ENCODE data around the gene SLC66A2. TPM values are rescaled to one million over a fixed set of nuclear protein-coding genes. Genes with fewer than 3 reads are reported as not detected.

Gene SLC66A2
- total RNA-seq, 1 experiment from 2014 or later, result 52.8 TPM

DNA sequence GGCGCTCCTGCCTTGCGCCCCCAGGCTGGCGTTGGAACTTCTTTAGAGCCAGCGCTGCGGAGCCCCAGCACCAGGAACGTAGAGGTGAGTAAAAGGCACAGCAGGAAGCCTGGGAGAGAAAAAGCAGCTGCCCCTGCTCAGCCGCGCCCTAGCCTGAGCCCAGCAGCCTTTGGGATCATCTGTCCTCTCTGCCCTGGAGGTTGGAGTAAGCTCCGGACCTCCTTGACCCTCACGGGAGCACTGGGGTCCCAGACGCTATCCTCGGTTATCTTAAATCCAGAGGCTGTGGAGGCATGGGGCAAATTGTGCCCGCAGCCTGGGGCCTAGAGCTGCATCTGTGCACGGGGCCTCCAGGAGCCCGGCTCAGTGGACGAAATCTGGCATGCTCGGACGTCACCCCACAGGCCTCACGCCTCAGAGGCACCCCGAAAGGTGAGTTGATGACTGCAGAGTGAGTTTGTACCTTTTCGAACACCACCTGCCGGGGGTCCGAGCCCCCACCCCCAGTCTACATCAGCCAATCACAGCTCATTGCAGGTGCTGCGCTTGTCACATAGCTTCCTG is 1.6 kb upstream of the SLC66A2 start:
- POLR2A ChIA-PET (ENCODE audit: unreplicated experiment), result no interaction called here
- BruUV-seq (replicated peaks), result no TSS peak
- H3K79me2 ChIP-seq (ENCODE audit: low read length), result peaks cover 30% of the 10 kb centered on the region
- DNase-seq (no peak), ATAC-seq (no peak)
- H3F3A ChIP-seq (ENCODE audit: low read length, unreplicated experiment), result no peaks in the 10 kb centered on the region
- peaks cover 5% of the 10 kb centered on the region; the same call in 1 of the 2 replicates for H3K36me3 ChIP-seq (ENCODE audit: low read depth, low read length)
- peaks cover 3% of the 10 kb centered on the region; the same call in 1 of the 2 replicates for H4K20me1 ChIP-seq (ENCODE audit: low read length)
- H3K27ac ChIP-seq (ENCODE audit: low read length), result no peak overlapping the region
- no peak overlapping the region for H3K9ac ChIP-seq (ENCODE audit: low read length)
- CTCF ChIA-PET, result no interaction called here
- no peak overlapping the region for H3K4me2 ChIP-seq (ENCODE audit: low read length)
- H3K9me2 ChIP-seq (replicated peaks; ENCODE audit: low read length), result no peaks in the 10 kb centered on the region
- no peak for TF ChIP-seq CTCF (conservative IDR thresholded peaks at IDR 0.05; ENCODE audit: low read depth, low read length)
- TF ChIP-seq EZH2phosphoT487 (IDR thresholded peaks at IDR 0.05; ENCODE audit: borderline replicate concordance, low read length), result no peak
- no peak for TF ChIP-seq EZH2 (IDR thresholded peaks at IDR 0.05; ENCODE audit: low read length, unreplicated experiment)
- no peaks in the 10 kb centered on the region for H3K27me3 ChIP-seq (ENCODE audit: low read length)
- no peak overlapping the region for H2AFZ ChIP-seq (ENCODE audit: low read length)
- no peak overlapping the region for H3K4me3 ChIP-seq (ENCODE audit: low read length)
- intact Hi-C loops (cut with micrococcal nuclease), result no loop called here
- H3K4me1 ChIP-seq (ENCODE audit: insufficient read depth, low read length), result peaks cover 8% of the 10 kb centered on the region
- H3K9me3 ChIP-seq (ENCODE audit: low read length), result no peaks in the 10 kb centered on the region

GRCh38 chr18:79952456-79952995 is 1.1 kb upstream of the SLC66A2 start:
- peaks cover 5% of the 10 kb centered on the region; the same call in 1 of the 2 replicates for H3K36me3 ChIP-seq (ENCODE audit: low read depth, low read length)
- POLR2A ChIA-PET (ENCODE audit: unreplicated experiment), result no interaction called here
- ATAC-seq (no peak), DNase-seq (no peak)
- H3K4me3 ChIP-seq (ENCODE audit: low read length), result peak overlapping the region; percentile 91
- no peak overlapping the region for H3K27ac ChIP-seq (ENCODE audit: low read length)
- peak overlapping the region; percentile 98 for H3K4me2 ChIP-seq (ENCODE audit: low read length)
- intact Hi-C loops (cut with micrococcal nuclease), result no loop called here
- no peaks in the 10 kb centered on the region for H3K27me3 ChIP-seq (ENCODE audit: low read length)
- H3K79me2 ChIP-seq (ENCODE audit: low read length), result peaks cover 36% of the 10 kb centered on the region
- H3F3A ChIP-seq (ENCODE audit: low read length, unreplicated experiment), result no peaks in the 10 kb centered on the region
- no TSS peak for BruUV-seq (replicated peaks)
- peak overlapping the region; percentile 76 for H3K9ac ChIP-seq (ENCODE audit: low read length)
- CTCF ChIA-PET, result no interaction called here
- no peaks in the 10 kb centered on the region for H3K9me3 ChIP-seq (ENCODE audit: low read length)
- H2AFZ ChIP-seq (ENCODE audit: low read length), result peak overlapping the region; percentile 89
- H3K9me2 ChIP-seq (replicated peaks; ENCODE audit: low read length), result no peaks in the 10 kb centered on the region
- H4K20me1 ChIP-seq (ENCODE audit: low read length), result peaks cover 3% of the 10 kb centered on the region; the same call in 1 of the 2 replicates
- no peak for TF ChIP-seq EZH2phosphoT487 (IDR thresholded peaks at IDR 0.05; ENCODE audit: borderline replicate concordance, low read length)
- TF ChIP-seq EZH2 (IDR thresholded peaks at IDR 0.05; ENCODE audit: low read length, unreplicated experiment), result no peak
- no peak for TF ChIP-seq CTCF (conservative IDR thresholded peaks at IDR 0.05; ENCODE audit: low read depth, low read length)
- peaks cover 8% of the 10 kb centered on the region for H3K4me1 ChIP-seq (ENCODE audit: insufficient read depth, low read length)
